CD4-positive, alpha-beta T cell (primary cell): ENCODE measurements around the gene COX6A1. TPM values are rescaled to one million over a fixed set of nuclear protein-coding genes. Genes with fewer than 3 reads are reported as not detected.

Experiments used
- ATAC-seq: fragments of 200-7000 bp; cut with Tn5 transposase; one replicate; pipeline ENCODE4 v1.10.0; 2022; ENCODE audit warnings: mild to moderate bottlenecking; ENCODE audit not compliant: poor library complexity
- CTCF ChIA-PET: fragments of 350-600 bp; sonication (Branson Sonifier 250); formaldehyde crosslinking; loops from one replicate; lab custom pipeline; 2021; ENCODE audit warnings: antibody characterized with exemption, inconsistent platforms; lab: Charles Lee
- POLR2A ChIA-PET: fragments of 350-600 bp; sonication (Branson Sonifier 250); formaldehyde crosslinking; loops from one replicate; lab custom pipeline; 2021; ENCODE audit warnings: antibody characterized with exemption, inconsistent platforms; lab: Charles Lee
- DNase-seq, 14 experiments: peaks; one replicate each; pipeline ENCODE4 v3.0.0-alpha.2; 2013 to 2020; ENCODE audit warnings: mixed read lengths in 2 of 14
- H3K27ac ChIP-seq, 2 donors: one replicate each; pipeline versions ENCODE4 v1.5.1 to v1.7.0; 2013; ENCODE audit warnings: low read length in 2 of 2, low read depth in 1 of 2, mild to moderate bottlenecking in 1 of 2
- H3K27me3 ChIP-seq, 2 experiments: 1 replicate in 1 of 2; 2 replicates in 1 of 2; pipeline versions ENCODE4 v1.6.1 to v1.7.0; 2013; ENCODE audit warnings: low read length in 2 of 2, control low read depth in 1 of 2, mild to moderate bottlenecking in 1 of 2, moderate library complexity in 1 of 2; ENCODE audit not compliant: insufficient read depth in 2 of 2, control insufficient read depth in 1 of 2
- H3K36me3 ChIP-seq: one replicate; pipeline ENCODE4 v1.6.1; 2013; ENCODE audit warnings: low read length, control low read depth; ENCODE audit not compliant: insufficient read depth
- H3K4me1 ChIP-seq: one replicate; pipeline ENCODE4 v1.6.1; 2013; ENCODE audit warnings: low read length, control low read depth; ENCODE audit not compliant: insufficient read depth
- H3K4me3 ChIP-seq: one replicate; pipeline ENCODE4 v1.5.1; 2013; ENCODE audit warnings: mild to moderate bottlenecking, low read length, moderate library complexity
- H3K9me3 ChIP-seq, 2 experiments: 1 replicate in 1 of 2; 2 replicates in 1 of 2; pipeline versions ENCODE4 v1.6.1 to v1.7.0; 2013; ENCODE audit warnings: low read length in 2 of 2, mild to moderate bottlenecking in 2 of 2, control low read depth in 1 of 2, moderate library complexity in 1 of 2; ENCODE audit not compliant: control insufficient read depth in 1 of 2, insufficient read depth in 1 of 2
- H3K27ac Mint-ChIP-seq: one replicate; pipeline ENCODE4 v1.8.0; 2020; ENCODE audit warnings: mixed read lengths
- H3K27me3 Mint-ChIP-seq: one replicate; pipeline ENCODE4 v1.8.0; 2021; ENCODE audit warnings: mixed read lengths
- H3K36me3 Mint-ChIP-seq: one replicate; pipeline ENCODE4 v1.8.0; 2021; ENCODE audit warnings: low read depth, mixed read lengths
- H3K4me1 Mint-ChIP-seq: one replicate; pipeline ENCODE4 v1.8.0; 2021; ENCODE audit warnings: low read depth, mixed read lengths
- H3K4me3 Mint-ChIP-seq: one replicate; pipeline ENCODE4 v1.8.0; 2020; ENCODE audit warnings: mild to moderate bottlenecking, mixed read lengths
- H3K9me3 Mint-ChIP-seq: one replicate; pipeline ENCODE4 v1.8.0; 2020; ENCODE audit warnings: mixed read lengths
- CTCF ChIP-seq: fragments of 200-600 bp; IDR thresholded peaks from one replicate; pipeline ENCODE4 v1.8.0; 2022; ENCODE audit warnings: antibody characterized with exemption, mild to moderate bottlenecking
- intact Hi-C, 2 experiments: fragments of 100-400 bp; cut with DNase I in 1 of 2; cut with micrococcal nuclease in 1 of 2; formaldehyde crosslinking; loops; one replicate each; pipeline versions ENCODE4 v1.15.1 to v1.9.0; 2023 to 2025; cut with DNase I, micrococcal nuclease
- total RNA-seq, 174 experiments: library from RNA in 2 of 174; stranded (reverse) in 2 of 174; gene quantifications; one replicate each; pipeline ENCODE4 v1.2.3 and lab custom pipeline; 2021 to 2026

The COX6A1 gene
- total RNA-seq, 2 experiments from 2014 or later, result 112 to 116 TPM

- intact Hi-C loops, result no loop called here
- ChIA-PET CTCF (no interaction called here), POLR2A (no interaction called here)
- Mint-ChIP-seq H3K27ac (no peak overlapping the region), H3K27me3 (peaks cover 10% of the 10 kb centered on the region), H3K9me3 (no peaks in the 10 kb centered on the region), H3K36me3 (no peaks in the 10 kb centered on the region), H3K4me1 (no peaks in the 10 kb centered on the region), H3K4me3 (no peak overlapping the region)
- Histone ChIP-seq H3K27ac (no peak overlapping the region), H3K36me3 (no peaks in the 10 kb centered on the region), H3K4me1 (no peaks in the 10 kb centered on the region), H3K4me3 (no peak overlapping the region), H3K27me3 (peaks cover 0 to 7% of the 10 kb centered on the region in 2 experiments), H3K9me3 (peaks cover 0 to 11% of the 10 kb centered on the region in 2 experiments)
- no peak for TF ChIP-seq CTCF
- DNase-seq (no peak), ATAC-seq (no peak)
Observed at GRCh38 chr12:120402217-120402616, 35.7 kb upstream of the COX6A1 start.

GRCh38 chr12:120403869-120404268 lies 34.0 kb upstream of the COX6A1 start:
- no peak for TF ChIP-seq CTCF
- CTCF ChIA-PET, result no interaction called here
- POLR2A ChIA-PET, result no interaction called here
- H3K27ac ChIP-seq, result no peak overlapping the region
- Mint-ChIP-seq H3K4me1 (no peaks in the 10 kb centered on the region), H3K9me3 (no peaks in the 10 kb centered on the region), H3K4me3 (no peak overlapping the region), H3K36me3 (no peaks in the 10 kb centered on the region), H3K27ac (no peak overlapping the region), H3K27me3 (peaks cover 5% of the 10 kb centered on the region)
- intact Hi-C loops, result no loop called here
- H3K9me3 ChIP-seq, result peaks cover 0 to 11% of the 10 kb centered on the region in 2 experiments
- H3K4me1 ChIP-seq, result no peaks in the 10 kb centered on the region
- H3K27me3 ChIP-seq, result peaks cover 0 to 4% of the 10 kb centered on the region in 2 experiments
- H3K4me3 ChIP-seq, result no peak overlapping the region
- no peak for DNase-seq
- no peak for ATAC-seq
- H3K36me3 ChIP-seq, result no peaks in the 10 kb centered on the region

GRCh38 chr12:120404271-120404670 lies 33.6 kb upstream of the COX6A1 start:
- CTCF ChIA-PET, result no interaction called here
- no peaks in the 10 kb centered on the region for H3K4me1 ChIP-seq
- no peak for TF ChIP-seq CTCF
- Mint-ChIP-seq H3K4me3 (no peak overlapping the region), H3K27ac (no peak overlapping the region), H3K36me3 (no peaks in the 10 kb centered on the region), H3K4me1 (no peaks in the 10 kb centered on the region), H3K27me3 (peaks cover 5% of the 10 kb centered on the region), H3K9me3 (no peaks in the 10 kb centered on the region)
- no peak for ATAC-seq
- no peaks in the 10 kb centered on the region for H3K36me3 ChIP-seq
- POLR2A ChIA-PET, result no interaction called here
- intact Hi-C loops, result no loop called here
- no peak for DNase-seq
- H3K4me3 ChIP-seq, result no peak overlapping the region
- peaks cover 0 to 4% of the 10 kb centered on the region in 2 experiments for H3K27me3 ChIP-seq
- no peak overlapping the region for H3K27ac ChIP-seq
- H3K9me3 ChIP-seq, result peaks cover 0 to 11% of the 10 kb centered on the region in 2 experiments
